Measurements from ENCODE around the gene KCNT1. TPM values are rescaled to one million over a fixed set of nuclear protein-coding genes. Genes with fewer than 3 reads are reported as not detected.

Gene KCNT1
- total RNA-seq, 1 donor from 2014 or later = not detected

DNA sequence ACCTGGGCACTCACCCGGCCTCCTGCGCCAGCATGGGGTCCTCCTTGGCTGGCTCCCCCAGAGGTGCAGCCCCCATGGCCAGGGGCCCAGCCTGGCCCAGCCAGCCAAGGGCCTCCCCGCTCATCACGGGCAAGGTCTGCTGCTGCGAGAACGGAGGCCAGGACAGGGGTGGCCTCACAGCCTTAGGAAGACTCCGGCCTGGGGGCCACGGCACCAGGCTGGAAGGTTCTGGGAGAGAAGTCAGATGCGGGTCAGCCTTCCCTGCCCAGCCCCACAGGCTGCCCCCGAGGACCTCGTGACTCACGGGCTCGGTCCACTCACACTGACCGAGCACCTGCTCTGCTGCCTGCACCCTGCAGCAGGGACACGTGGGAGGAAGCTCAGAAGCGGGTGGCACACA lies 6.9 kb upstream of the KCNT1 start:
- Mint-ChIP-seq H3K36me3 (ENCODE audit: low read depth, unreplicated experiment) (no peaks in the 10 kb centered on the region), H3K4me3 (ENCODE audit: unreplicated experiment) (no peak overlapping the region), H3K9me3 (ENCODE audit: unreplicated experiment) (no peaks in the 10 kb centered on the region), H3K27me3 (ENCODE audit: unreplicated experiment) (peaks cover 5% of the 10 kb centered on the region), H3K27ac (ENCODE audit: unreplicated experiment) (no peak overlapping the region), H3K4me1 (ENCODE audit: unreplicated experiment) (no peaks in the 10 kb centered on the region)
- DNase-seq (ENCODE audit: low spot score) = no peak
- TF ChIP-seq, protein P1, sequence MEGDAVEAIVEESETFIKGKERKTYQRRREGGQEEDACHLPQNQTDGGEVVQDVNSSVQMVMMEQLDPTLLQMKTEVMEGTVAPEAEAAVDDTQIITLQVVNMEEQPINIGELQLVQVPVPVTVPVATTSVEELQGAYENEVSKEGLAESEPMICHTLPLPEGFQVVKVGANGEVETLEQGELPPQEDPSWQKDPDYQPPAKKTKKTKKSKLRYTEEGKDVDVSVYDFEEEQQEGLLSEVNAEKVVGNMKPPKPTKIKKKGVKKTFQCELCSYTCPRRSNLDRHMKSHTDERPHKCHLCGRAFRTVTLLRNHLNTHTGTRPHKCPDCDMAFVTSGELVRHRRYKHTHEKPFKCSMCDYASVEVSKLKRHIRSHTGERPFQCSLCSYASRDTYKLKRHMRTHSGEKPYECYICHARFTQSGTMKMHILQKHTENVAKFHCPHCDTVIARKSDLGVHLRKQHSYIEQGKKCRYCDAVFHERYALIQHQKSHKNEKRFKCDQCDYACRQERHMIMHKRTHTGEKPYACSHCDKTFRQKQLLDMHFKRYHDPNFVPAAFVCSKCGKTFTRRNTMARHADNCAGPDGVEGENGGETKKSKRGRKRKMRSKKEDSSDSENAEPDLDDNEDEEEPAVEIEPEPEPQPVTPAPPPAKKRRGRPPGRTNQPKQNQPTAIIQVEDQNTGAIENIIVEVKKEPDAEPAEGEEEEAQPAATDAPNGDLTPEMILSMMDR (IDR thresholded peaks at IDR 0.05; ENCODE audit: unreplicated experiment) = no peak

DNA sequence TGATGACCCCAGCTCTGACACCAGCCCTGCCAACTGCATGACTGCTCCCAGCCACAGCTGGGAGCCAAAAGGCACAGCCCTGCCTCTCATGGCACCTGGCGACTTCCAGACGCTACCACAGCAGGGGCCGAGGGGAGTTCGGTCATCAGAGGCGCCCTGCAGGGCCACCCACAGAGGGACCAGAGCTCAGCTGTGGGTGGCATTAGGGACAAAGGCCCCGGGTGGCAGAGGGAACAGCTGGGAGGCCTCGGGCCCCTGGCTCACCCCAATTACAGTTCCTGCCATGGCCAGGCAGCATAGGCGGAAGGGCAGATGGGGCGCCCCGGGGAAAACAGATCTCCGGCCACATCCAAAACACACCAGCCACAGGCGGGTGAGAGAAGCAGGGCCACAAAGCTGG lies 6.3 kb upstream of the KCNT1 start:
- no peaks in the 10 kb centered on the region for H3K36me3 Mint-ChIP-seq (ENCODE audit: low read depth, unreplicated experiment)
- TF ChIP-seq, protein P1 (IDR thresholded peaks at IDR 0.05; ENCODE audit: unreplicated experiment) = no peak
- no peak overlapping the region for H3K4me3 Mint-ChIP-seq (ENCODE audit: unreplicated experiment)
- no peaks in the 10 kb centered on the region for H3K4me1 Mint-ChIP-seq (ENCODE audit: unreplicated experiment)
- no peak overlapping the region for H3K27ac Mint-ChIP-seq (ENCODE audit: unreplicated experiment)
- H3K27me3 Mint-ChIP-seq (ENCODE audit: unreplicated experiment) = peaks cover 3% of the 10 kb centered on the region
- H3K9me3 Mint-ChIP-seq (ENCODE audit: unreplicated experiment) = no peaks in the 10 kb centered on the region
- DNase-seq (ENCODE audit: low spot score) = no peak

DNA sequence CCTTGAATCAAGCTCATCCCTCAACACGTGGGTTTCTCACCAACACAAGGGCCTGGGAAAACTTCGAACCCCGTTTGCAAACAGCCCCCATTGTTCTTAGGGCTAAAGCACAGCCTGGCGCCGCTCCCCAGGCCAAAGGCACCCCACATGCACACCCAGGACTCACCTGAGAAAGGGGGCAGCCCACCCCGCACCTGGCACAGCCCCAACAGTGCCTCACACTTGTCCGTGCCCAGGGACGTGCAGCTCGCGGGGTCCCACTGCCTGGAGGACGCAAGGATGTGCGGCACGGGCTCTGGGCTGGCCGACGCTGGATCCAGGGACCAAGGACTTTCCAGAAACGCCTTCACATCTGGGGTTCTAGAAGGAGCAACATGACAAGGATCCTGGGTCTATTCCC lies 5.5 kb upstream of the KCNT1 start:
- Mint-ChIP-seq H3K9me3 (ENCODE audit: unreplicated experiment) (no peaks in the 10 kb centered on the region), H3K4me1 (ENCODE audit: unreplicated experiment) (no peaks in the 10 kb centered on the region), H3K4me3 (ENCODE audit: unreplicated experiment) (no peak overlapping the region), H3K36me3 (ENCODE audit: low read depth, unreplicated experiment) (no peaks in the 10 kb centered on the region), H3K27ac (ENCODE audit: unreplicated experiment) (no peak overlapping the region), H3K27me3 (ENCODE audit: unreplicated experiment) (peaks cover 3% of the 10 kb centered on the region)
- DNase-seq (ENCODE audit: low spot score) = no peak
- TF ChIP-seq, protein P1 (IDR thresholded peaks at IDR 0.05; ENCODE audit: unreplicated experiment) = no peak

DNA sequence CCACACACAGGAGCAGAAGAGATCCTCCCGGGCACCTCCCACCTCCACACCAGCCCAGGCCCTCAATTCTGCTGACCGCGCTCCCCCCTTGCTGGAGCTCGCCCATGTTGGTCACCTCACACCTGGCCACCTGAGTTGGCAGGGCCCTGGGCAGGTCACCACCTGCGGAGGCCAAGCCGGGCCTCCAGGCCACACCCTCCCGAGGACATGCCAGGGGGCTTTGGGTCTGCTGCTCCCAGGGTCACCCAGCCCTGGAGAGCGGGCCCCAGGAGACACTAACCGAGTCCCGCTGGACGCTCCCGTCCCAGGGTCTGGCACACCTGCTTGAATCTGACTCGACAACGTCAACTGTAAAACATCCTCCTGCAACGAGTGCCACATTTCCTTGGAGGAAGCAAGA lies 4.8 kb upstream of the KCNT1 start:
- TF ChIP-seq, protein P1 (IDR thresholded peaks at IDR 0.05; ENCODE audit: unreplicated experiment) = no peak
- Mint-ChIP-seq H3K27me3 (ENCODE audit: unreplicated experiment) (peaks cover 3% of the 10 kb centered on the region), H3K27ac (ENCODE audit: unreplicated experiment) (no peak overlapping the region), H3K4me1 (ENCODE audit: unreplicated experiment) (no peaks in the 10 kb centered on the region), H3K9me3 (ENCODE audit: unreplicated experiment) (no peaks in the 10 kb centered on the region), H3K4me3 (ENCODE audit: unreplicated experiment) (no peak overlapping the region), H3K36me3 (ENCODE audit: low read depth, unreplicated experiment) (no peaks in the 10 kb centered on the region)
- DNase-seq (ENCODE audit: low spot score) = no peak

DNA sequence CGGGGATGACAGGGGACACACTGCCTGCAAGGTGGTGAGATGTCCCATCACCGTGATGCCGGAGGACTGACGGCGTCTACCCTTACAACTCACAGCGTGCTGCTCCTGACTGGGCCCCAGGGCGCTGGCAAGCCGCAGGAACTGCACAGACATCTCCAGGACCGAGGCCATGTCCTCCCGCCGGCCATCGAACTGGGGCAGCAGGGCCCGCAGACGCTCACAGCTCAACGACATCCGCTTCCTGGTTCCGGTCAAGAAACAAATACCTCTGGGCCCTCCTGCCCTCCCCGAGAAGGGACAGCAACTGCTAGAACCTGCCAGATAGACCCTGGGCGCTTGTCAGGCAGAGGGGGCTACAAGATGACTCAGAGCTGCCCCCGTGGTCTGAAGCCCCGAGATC lies 3.7 kb upstream of the KCNT1 start:
- Mint-ChIP-seq H3K27ac (ENCODE audit: unreplicated experiment) (no peak overlapping the region), H3K36me3 (ENCODE audit: low read depth, unreplicated experiment) (no peaks in the 10 kb centered on the region), H3K4me1 (ENCODE audit: unreplicated experiment) (no peaks in the 10 kb centered on the region), H3K9me3 (ENCODE audit: unreplicated experiment) (no peaks in the 10 kb centered on the region), H3K27me3 (ENCODE audit: unreplicated experiment) (peaks cover 3% of the 10 kb centered on the region), H3K4me3 (ENCODE audit: unreplicated experiment) (no peak overlapping the region)
- no peak for DNase-seq (ENCODE audit: low spot score)
- TF ChIP-seq, protein P1 (IDR thresholded peaks at IDR 0.05; ENCODE audit: unreplicated experiment) = no peak
